GM18867 (cell line): ENCODE data around the gene MTG2.

Experiments used
- ATAC-seq: cut with Tn5 transposase; IDR thresholded peaks from one replicate; pipeline ENCODE4 v1.9.1; 2021; ENCODE audit warnings: mild to moderate bottlenecking, moderate library complexity; ENCODE audit not compliant: unreplicated experiment

The MTG2 gene

DNA sequence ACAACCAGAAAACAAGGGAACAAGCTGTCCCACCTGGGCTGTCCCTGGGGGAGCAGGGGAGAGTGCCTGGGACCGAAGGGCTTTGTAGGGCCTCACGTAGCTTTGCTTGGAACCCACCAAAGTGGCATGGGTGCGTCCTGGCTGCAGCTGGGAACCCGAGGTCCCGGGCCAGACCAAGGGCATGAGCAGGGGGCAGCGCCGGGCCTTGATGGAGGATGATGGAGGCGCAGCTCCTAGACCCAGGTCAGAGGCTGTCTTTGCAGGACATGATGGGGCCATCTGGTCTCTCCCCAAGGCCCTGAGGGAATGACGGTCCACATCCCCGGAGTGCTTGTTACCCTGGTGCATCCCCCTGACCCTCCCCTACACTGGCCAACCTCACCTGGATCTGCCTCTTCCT, 47.9 kb downstream of the MTG2 start:
- no peak for ATAC-seq

GRCh38 chr20:62231292-62231691, 48.5 kb downstream of the MTG2 start:
- no peak for ATAC-seq

DNA sequence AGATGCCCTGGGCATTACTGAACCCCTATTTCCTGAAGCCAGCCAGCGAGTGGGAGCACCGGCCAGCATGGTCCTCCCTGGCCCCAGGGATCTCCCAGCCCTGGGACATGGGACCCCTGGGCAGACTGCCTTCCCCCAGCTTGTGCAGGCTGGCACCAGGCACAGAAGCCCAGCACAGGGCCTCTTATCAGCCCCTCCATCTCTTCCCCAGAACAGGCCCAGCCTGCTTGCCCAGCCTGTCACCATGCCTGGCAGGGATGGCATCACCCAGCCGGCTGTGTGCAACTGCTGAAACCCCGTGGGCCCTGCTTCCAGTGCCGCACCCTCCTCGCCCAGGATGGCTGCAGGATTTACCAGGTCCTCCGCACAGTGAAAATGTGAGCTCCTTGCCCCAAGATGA, 49.4 kb downstream of the MTG2 start:
- no peak for ATAC-seq

DNA sequence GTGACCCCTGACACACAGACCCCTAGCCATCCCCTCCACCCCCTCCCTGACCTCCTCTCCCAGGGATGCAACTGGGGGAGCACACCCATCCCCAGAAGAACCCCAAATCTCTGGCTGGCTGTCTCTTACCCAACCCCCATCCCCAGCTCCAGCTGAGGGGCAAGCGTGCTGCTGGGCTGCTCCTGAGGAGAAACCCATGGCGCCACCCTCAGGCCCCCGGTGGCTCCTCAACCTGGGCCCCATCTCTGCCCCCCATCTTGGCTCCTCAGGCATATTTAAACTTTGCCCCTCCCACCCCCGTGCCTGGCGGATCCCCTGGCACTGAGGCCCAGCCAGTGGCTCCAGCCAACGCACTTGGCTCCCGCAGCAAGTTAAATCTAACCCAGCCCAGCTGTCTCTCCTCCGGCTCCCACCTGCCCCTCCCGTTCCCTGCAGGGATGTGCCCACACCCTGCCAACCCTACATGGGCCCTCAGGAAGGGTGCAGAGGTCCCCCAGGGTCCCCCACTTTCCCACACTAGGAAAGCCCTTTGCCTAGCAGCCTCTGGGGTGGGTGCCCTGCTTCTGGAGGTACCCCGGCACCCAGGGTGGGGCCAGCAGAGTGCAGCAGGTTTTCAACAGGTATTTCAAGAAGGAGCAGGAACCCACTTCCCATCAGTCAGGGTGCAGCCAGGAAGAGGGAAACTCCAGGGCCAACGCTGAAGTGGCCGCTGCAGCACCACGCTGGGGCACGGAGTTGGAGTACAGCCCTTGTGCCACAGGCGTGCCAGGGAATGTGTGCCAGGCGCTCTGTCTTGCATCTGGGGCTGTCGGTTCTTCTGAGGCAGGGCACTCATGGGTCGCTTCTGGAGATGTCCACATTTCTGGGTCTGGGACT, 50.2 kb downstream of the MTG2 start:
- no peak for ATAC-seq

DNA sequence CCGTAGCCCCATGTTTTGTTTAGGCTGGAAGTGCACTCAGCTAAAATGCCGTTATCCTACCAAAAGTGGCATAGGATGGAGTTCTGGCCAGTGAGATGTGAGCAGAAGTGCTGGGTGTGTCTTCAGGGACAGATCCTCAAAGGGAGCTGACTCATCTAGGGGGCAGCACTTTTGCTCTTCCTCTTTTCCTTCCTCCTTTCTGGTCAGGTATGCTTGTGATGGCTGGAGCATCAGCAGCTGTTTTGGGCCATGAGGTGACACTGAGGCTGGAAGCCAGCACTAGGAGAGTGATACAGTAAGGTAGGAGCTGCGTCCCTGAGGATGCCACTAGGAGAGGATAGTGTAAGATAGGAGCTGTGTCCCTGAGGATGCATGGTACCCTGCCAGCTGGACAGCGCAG, 50.9 kb downstream of the MTG2 start:
- no peak for ATAC-seq

DNA sequence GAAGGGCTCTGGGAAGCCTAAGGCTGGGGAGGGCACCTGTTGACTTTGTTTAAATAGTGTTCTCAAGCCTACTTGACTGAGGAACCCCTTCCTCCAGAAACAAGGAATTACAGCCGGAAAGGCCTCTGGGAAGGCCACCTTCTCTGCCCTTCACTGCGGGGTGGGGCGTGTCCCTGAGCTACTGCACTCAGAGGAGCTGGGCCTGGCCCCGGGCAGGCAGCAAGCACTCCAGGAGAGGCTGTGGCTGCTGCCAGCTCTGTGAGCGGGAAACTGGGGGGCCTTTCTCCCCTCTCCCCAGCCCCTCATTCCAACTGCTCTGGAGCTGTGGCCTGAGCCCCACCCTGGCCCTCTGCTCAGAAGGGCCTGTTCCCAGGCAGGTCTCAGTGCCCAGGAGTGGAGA, 51.5 kb downstream of the MTG2 start:
- ATAC-seq: no peak

DNA sequence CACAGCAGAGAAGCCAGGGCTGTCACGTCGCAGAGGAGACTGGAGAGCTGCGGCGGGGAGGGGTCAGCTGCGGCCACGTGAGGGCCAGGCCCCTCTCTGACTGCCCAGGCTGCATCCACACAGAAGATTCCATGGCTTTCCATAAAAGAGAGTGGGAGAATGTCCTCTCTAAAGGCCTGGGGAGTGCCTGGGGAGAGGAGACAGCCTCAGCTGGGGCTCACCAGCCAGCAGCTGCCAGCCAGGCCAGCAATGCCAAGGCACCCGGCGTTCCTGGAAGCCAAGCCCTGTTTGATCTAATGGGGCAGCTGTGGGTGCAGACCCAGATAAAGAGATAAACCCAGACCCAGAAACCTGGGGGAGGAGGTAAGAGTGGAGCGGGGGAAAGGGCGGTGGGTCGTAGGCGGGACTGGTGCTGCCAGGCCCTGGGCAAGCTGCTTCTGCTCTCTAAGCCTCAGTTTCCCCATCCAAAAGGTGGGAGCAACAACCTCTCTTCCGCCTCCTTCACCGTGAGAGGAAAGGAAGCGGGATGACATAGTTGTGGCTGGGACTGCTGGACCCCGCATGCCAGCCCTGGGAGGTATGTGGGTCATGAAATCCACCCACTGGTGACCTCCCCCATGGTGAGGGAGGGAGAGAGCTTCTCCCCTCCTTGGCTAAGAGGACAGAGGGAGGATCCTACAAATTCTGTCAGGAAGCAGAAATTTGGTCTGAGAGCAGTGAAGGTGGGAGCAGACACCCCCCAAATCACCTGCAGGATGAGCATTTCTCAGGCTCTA, 52.4 kb downstream of the MTG2 start:
- ATAC-seq: no peak

DNA sequence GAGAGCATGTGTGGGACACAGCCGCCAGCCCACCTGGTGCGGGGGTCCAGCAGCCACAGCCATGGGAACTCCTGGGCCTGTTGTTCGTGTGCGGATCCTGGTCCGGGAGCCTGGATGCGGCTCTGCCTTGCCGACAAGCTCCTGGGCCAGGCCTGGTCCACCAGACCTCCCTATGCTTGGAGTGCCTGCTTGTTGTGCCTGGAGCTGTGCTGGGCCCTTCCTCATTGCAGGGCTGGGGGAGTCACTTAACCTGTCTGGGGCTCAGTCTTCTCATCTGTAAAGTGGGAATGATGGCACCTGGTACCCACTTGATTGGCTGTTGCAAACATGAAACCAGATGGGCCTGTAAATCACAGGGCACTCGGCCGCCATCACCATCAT, 52.9 kb downstream of the MTG2 start:
- ATAC-seq: no peak

DNA sequence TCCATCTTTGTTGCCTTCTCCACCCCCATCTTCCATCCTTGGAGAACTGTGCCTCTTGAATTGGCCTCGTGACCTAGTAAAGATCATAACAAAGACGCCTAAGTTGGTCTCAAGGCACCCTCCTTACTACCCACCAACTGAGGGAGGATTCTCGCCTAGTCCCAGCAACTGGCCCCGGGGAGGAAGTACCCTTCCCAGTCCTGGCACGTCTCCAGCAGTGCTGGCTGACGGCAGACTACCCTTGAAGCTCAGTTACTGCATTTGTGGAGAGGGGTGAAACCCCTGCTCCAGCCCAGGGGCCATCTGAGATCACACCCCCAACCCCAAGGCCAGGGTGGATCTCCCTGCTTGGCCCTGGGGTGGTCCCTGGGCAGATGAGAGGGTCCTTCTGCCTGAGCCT, 53.4 kb downstream of the MTG2 start:
- no peak for ATAC-seq

DNA sequence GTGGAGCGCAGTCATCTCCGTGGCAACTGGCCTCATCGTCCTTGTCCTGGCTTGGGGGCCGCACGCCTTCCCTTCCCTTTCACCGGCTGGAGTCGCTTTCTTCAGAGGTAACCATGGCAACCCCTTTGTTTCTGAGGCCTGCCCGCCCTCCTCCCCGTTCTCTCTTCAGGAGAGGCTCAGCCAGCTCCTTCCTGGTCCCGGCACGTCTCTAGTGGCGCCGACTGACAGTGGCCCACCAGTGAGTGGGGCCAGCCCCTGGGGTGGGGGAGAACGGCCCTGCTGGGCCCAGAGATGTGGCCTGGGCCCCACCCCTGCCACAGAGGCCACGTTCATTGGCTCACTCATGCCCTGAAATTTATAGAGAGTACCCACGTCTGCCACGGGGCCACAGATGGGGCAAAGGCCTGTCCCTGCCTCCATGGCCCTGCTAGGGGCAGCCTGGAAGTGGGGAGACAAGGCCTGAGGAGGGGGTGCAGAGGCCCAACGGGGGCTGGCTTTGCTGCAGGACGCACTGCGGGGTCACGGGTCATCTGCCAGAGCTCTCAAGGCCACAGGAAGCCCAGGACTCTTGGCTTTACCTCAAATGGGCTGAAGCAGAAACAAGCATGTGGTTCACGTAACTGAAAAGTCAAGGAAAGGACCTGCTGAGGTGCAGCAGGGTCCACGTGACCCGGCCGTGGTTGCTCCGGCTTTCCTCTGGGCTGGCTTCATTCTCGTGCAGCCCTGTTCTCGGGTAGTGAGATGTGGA, 54.1 kb downstream of the MTG2 start:
- ATAC-seq: no peak

- no peak for ATAC-seq
Observed at GRCh38 chr20:62237514-62237800, 54.6 kb downstream of the MTG2 start.

GRCh38 chr20:62237801-62238568, 55.2 kb downstream of the MTG2 start, which contains the start of gene OSBPL2:
OSBPL2 (plus strand) TSS chr20:62238521; CDS start chr20:62256185, 17,664 bp downstream.
- peak; percentile 97 for ATAC-seq

DNA sequence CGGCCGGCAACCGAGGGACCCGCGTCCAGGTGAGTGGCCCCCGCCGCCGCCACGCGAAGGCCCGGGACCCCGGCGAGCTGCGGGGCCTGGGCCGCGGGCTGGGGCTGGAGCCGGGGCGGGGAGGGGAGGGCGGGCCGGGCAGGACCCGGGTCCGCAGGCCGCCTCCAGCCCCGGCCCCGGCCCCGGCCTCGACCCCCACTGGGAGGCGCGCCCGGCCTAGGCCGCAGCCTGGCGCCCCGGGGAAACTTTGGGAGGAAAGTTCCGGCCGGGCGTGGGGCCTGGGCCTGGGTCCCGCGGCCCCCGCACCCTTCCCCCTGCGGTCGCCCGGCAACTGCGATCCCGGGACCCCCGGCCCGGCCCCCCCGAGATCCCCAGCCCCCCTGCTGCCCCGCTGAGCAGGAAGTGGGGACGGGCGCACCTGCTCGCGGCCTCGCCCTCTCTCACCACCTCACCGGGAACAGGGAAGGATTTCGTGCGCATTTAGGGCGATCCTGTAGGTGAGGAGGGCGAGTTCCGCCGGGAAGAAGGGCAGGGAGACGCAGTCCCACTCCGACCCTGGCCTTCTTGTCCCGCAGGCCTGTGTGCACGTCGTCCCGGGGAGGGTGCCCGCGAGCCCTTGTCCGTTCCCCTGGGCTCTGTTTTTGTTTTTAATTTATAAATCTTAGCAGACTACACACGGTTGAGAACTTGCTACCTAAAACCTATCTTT, 55.9 kb downstream of the MTG2 start:
- ATAC-seq: peak; percentile 3

GRCh38 chr20:62239278-62239879, 56.6 kb downstream of the MTG2 start:
- ATAC-seq: no peak

- no peak for ATAC-seq
Observed at GRCh38 chr20:62240020-62240685, 57.3 kb downstream of the MTG2 start.

GRCh38 chr20:62241506-62241905, 58.7 kb downstream of the MTG2 start:
- ATAC-seq: no peak

DNA sequence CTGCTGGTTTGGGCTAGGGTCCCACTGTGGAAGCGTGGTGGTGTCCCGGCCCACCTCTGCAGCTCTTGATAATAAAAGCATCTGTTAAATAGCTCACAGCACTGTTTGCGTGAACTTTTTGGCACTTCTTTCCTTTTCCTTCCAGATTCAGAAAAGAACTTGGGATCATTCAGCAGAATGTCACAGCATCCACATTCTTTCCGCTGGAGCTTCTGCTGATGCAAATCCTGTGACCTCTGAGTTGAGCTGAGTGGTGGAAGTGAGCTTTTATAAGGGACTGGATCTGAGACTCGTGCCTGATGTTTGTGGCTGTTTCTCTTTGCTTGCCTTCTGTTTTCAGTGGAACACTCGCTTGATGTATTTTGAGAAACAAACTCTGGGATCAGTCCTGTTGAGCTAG, 59.3 kb downstream of the MTG2 start:
- no peak for ATAC-seq

DNA sequence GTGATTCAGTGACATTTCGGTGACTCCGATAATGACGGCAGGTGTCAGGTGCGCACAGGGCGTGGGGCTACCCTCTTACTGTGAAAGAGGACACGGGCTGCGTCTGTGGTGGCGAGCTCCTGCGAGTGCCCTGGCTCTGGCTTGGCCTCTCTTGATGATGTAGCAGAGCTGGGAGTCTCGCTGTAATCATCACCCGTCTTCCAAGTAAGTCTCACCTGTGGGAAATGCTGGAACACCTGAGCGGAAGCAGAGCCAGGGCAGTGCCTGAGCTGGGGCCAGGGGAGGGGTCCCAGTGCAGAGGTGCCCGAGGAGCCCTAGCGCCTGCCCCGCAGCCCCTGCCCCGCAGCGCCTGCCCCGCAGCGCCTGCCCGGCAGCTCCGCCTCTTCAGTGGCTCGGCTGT, 60.3 kb downstream of the MTG2 start:
- no peak for ATAC-seq

DNA sequence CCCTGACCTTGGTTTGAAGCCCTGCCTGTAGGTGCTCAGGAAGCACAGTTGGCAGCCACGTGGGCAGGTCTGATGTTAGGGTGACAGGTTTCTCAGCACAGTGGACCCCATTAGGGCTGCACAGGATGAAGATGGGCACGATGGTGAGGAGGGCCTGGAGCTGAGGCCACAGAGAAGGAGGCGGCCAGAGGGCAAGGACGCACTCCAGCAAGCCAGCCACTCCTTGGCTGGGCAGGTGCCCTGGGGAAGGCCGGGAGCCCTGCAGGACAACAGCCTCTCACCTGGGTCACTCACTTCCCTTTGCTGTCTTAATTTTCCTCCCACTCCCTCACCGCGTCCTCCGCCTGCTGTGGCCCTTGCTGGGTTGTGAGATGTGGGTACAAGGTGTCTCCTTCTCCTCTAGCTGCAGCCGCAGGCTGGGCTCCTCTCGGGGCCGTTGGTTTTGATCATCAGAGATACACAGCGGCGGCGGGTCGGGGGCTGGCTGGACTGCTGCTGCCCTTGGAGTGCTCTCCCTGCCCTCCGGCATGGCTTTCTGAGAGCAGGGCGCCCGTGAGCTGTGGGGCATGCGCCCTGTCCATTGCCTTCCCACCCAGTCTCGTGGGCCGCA, 61.2 kb downstream of the MTG2 start:
- no peak for ATAC-seq
